Fibroblast of pulmonary artery (primary cell): ENCODE measurements around the gene IFNA7.

Source experiments
- DNase-seq: peaks from one replicate; pipeline ENCODE4 v3.0.0-alpha.2; 2010; ENCODE audit warnings: low read depth
- H3K4me3 ChIP-seq: replicated peaks from 2 replicates; pipeline ENCODE4 v1.5.1; 2011; ENCODE audit warnings: low read depth, mild to moderate bottlenecking, control low read depth, low read length, moderate library complexity
- TF ChIP-seq, protein P1 (sequence below): IDR thresholded peaks from 2 replicates; pipeline ENCODE4 v1.5.1; 2011; ENCODE audit warnings: mild to moderate bottlenecking, control low read depth, low read length, inconsistent platforms; ENCODE audit errors: missing control alignments

The IFNA7 gene

DNA sequence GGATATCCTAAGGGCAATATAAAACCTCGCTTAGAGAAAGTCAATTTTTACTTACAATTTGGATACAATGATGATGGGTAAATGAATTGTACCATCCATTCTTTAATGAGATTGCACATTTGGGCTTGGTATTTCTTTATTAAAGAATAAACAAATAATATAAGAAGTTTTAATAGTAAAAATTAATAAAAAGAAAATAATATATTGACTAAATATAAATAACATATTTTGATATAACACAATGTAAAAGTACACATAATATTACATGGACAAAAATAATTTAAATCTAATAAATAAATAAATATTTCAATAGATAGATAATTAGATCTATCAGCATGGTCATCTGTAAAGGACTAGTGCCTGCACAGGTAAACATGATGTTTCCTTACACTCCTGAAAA is 36.5 kb downstream of the IFNA7 start:
- TF ChIP-seq, protein P1, sequence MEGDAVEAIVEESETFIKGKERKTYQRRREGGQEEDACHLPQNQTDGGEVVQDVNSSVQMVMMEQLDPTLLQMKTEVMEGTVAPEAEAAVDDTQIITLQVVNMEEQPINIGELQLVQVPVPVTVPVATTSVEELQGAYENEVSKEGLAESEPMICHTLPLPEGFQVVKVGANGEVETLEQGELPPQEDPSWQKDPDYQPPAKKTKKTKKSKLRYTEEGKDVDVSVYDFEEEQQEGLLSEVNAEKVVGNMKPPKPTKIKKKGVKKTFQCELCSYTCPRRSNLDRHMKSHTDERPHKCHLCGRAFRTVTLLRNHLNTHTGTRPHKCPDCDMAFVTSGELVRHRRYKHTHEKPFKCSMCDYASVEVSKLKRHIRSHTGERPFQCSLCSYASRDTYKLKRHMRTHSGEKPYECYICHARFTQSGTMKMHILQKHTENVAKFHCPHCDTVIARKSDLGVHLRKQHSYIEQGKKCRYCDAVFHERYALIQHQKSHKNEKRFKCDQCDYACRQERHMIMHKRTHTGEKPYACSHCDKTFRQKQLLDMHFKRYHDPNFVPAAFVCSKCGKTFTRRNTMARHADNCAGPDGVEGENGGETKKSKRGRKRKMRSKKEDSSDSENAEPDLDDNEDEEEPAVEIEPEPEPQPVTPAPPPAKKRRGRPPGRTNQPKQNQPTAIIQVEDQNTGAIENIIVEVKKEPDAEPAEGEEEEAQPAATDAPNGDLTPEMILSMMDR: no peak
- DNase-seq: no peak
- no peak overlapping the region for H3K4me3 ChIP-seq

DNA sequence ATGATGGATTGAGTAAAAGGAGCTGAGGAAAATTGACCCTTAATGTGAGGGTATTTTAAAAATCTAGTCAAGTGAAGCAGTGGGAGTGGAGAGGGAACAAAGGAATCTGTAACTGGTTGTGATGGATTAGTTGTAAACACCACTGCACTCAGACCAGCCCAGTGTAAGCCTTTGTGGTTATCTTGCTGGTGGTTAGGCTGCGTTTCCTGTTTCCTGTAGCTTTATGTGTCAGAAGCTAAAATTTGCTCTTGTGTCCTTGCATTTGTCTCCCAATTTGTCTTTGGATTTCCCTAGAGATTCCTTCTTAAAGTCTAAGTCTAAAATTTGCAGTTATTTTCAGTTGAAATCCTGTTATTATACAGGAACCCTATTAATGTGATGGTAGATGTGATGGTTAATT is 41.8 kb downstream of the IFNA7 start:
- DNase-seq: peak; percentile 64
- H3K4me3 ChIP-seq: no peak overlapping the region
- TF ChIP-seq, protein P1: no peak

- no peak overlapping the region for H3K4me3 ChIP-seq
- peak; percentile 6 for DNase-seq
- TF ChIP-seq, protein P1: no peak
These were observed 46.5 kb downstream of the IFNA7 start for GRCh38 chr9:21155501-21155900.

- peak; percentile 31 for DNase-seq
- TF ChIP-seq, protein P1: no peak
- H3K4me3 ChIP-seq: no peak overlapping the region
These were observed 47.9 kb downstream of the IFNA7 start for GRCh38 chr9:21154018-21154608.

DNA sequence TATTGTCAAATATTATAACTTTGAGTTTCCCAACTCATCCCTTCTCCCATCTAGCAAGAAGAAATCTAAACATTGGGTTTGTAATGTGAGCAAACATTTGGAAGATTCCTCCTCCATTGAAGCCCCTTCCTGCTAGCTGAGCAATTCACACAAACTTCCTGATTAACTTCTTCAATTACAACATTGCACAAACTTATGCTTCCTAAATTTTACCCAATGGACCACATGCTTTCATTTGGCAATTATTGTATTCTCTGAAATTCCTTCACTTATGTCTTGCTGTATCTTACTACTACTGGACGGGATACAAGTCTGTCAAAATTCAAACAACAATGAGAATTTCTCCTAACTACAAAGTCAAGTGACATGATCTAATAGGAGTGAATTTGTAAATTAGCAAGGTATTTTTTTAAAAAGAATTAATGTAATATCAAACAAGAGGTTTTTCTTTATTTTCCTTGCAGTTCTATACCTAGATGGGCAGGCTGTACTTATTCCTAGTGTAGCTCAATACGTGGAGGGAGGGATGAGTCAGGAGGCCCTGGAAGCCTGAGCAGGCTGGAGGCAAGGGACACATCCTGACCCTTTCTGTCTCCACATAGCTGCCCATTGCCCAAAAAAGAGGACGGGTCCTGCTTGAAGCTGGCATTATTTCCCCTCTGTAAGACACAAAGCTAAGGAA is 48.5 kb downstream of the IFNA7 start:
- no peak overlapping the region for H3K4me3 ChIP-seq
- peak; percentile 10 for DNase-seq
- TF ChIP-seq, protein P1: no peak
